Upper lobe of right lung (tissue), 1 donor: Measurements from ENCODE around the gene SLC9A8. TPM values are rescaled to one million over a fixed set of nuclear protein-coding genes. Genes with fewer than 3 reads are reported as not detected.
A peak's percentile ranks its signal among the peaks of the same experiment; 100 is the strongest.

Experiments used
- ATAC-seq: fragments of 200-7000 bp; cut with Tn5 transposase; one replicate; pipeline ENCODE4 v1.9.1; 2020; ENCODE audit warnings: mild to moderate bottlenecking, moderate library complexity
- DNase-seq: peaks from one replicate; pipeline ENCODE4 v3.0.0-alpha.2; 2020
- H3K27ac ChIP-seq: fragments of 200-600 bp; one replicate; pipeline ENCODE4 v1.8.0; 2022
- H3K27me3 ChIP-seq: fragments of 200-600 bp; one replicate; pipeline ENCODE4 v1.8.0; 2022; ENCODE audit warnings: mild to moderate bottlenecking
- H3K36me3 ChIP-seq: fragments of 200-600 bp; one replicate; pipeline ENCODE4 v1.8.0; 2022
- H3K4me1 ChIP-seq: fragments of 200-600 bp; one replicate; pipeline ENCODE4 v1.8.0; 2022
- H3K4me3 ChIP-seq: fragments of 200-600 bp; one replicate; pipeline ENCODE4 v1.8.0; 2022; ENCODE audit warnings: mild to moderate bottlenecking
- H3K9me3 ChIP-seq: fragments of 200-600 bp; one replicate; pipeline ENCODE4 v1.8.0; 2022
- intact Hi-C: fragments of 100-400 bp; cut with DNase I; formaldehyde crosslinking; loops from one replicate; pipeline ENCODE4 v1.11.0; 2022
- total RNA-seq: library from RNA; stranded (reverse); fragmentation: NEBNext Ultra II Directional; extraction: Animal tissue kit (Norgen Biotek cat#: 25700); gene quantifications from one replicate; pipeline ENCODE4 v1.2.1, GENCODE V29; 2021
- TF ChIP-seq, protein P1 (sequence below): fragments of 200-600 bp; IDR thresholded peaks from one replicate; pipeline ENCODE4 v1.8.0; 2022; ENCODE audit warnings: antibody characterized with exemption
- donor health status: DM: no; HTN: yes; CAD: no; lungs with severe emphysema.

Gene SLC9A8
- total RNA-seq, 1 donor from 2014 or later: 15.0 TPM

DNA sequence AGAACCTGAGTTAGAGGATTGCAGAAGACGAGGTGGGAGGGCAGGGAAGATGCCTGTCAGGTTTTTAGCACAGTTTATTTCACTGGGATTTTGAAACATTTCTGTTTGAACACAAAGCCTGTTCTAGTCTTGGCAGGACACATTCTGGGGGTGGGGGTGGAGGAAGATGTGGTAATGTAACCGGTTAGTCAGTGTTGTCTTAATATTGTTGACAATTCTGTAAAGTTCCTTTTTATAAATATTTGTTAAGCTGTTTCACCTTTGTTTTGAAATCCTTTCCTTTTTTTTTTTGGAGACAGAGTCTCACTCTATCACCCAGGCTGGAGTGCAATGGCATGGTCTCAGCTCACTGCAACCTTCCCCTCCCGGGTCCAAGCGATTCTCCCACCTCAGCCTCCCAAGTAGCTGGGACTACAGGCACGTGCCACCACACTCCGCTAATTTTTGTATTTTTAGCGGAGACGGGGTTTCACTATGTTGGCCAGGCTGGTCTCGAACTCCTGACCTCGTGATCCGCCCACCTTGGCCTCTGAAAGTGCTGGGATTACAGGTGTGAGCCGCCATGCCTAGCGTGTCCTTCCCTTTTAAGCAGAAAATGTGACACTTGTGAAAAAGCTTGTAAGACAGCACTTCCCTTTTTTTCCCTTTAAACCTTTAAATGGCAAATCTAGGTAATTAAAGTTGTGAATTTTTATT, 20.2 kb downstream of the SLC9A8 start:
- no peak for DNase-seq
- H3K27ac ChIP-seq: peak overlapping the region; percentile 39
- peak; percentile 72 for ATAC-seq

DNA sequence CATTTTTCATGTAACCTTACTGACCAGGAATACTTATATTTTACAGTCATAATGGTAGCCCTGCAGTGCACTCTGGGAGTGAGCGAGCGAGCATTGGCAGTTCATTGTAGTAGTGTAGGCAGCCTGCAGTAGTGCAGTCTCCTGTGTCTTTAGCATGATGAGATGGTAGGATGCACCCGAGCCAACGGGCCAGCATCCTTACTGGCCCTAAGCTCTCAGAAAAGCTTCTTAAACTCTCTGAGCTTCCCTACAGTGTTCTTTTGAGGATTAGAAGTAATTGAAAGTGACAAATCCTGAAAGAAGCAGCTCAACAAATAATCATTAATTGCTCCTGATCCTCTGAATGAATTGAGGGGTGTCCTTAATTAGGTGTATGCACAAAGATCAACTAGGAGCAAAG, 20.9 kb downstream of the SLC9A8 start:
- Histone ChIP-seq H3K27me3 (no peaks in the 10 kb centered on the region), H3K27ac (no peak overlapping the region), H3K4me1 (peaks cover 15% of the 10 kb centered on the region), H3K36me3 (peaks cover 22% of the 10 kb centered on the region), H3K9me3 (no peaks in the 10 kb centered on the region), H3K4me3 (no peak overlapping the region)
- intact Hi-C loops: no loop called here
- TF ChIP-seq, protein P1, sequence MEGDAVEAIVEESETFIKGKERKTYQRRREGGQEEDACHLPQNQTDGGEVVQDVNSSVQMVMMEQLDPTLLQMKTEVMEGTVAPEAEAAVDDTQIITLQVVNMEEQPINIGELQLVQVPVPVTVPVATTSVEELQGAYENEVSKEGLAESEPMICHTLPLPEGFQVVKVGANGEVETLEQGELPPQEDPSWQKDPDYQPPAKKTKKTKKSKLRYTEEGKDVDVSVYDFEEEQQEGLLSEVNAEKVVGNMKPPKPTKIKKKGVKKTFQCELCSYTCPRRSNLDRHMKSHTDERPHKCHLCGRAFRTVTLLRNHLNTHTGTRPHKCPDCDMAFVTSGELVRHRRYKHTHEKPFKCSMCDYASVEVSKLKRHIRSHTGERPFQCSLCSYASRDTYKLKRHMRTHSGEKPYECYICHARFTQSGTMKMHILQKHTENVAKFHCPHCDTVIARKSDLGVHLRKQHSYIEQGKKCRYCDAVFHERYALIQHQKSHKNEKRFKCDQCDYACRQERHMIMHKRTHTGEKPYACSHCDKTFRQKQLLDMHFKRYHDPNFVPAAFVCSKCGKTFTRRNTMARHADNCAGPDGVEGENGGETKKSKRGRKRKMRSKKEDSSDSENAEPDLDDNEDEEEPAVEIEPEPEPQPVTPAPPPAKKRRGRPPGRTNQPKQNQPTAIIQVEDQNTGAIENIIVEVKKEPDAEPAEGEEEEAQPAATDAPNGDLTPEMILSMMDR: no peak
- no peak for ATAC-seq
- DNase-seq: no peak

More for the DNA sequence above, 20.2 kb downstream of the SLC9A8 start:
- Histone ChIP-seq H3K4me1 (peaks cover 15% of the 10 kb centered on the region), H3K36me3 (peaks cover 22% of the 10 kb centered on the region), H3K27me3 (no peaks in the 10 kb centered on the region), H3K9me3 (no peaks in the 10 kb centered on the region), H3K4me3 (no peak overlapping the region)
- TF ChIP-seq, protein P1: no peak
- intact Hi-C loops: no loop called here

DNA sequence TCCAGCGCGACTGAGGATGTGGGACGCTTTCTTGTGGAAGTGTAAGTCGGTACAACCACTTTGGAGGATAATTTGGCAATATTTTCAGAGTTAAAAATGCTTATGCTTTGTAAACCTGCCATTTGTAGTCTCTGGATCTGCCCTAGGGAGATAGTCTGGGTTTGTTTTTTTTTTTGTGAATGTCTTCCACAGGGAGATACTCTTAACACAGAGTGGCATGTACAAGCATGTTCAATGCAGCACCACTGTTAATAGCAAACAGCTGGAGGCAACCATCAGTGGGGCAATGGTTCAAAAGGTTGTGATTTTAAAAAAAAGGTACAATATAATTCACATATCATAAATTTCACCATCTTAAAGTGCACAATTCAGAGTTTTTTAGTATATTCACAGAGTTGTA, 22.4 kb downstream of the SLC9A8 start:
- Histone ChIP-seq H3K27ac (no peak overlapping the region), H3K4me3 (no peak overlapping the region), H3K27me3 (no peaks in the 10 kb centered on the region), H3K9me3 (no peaks in the 10 kb centered on the region), H3K4me1 (peaks cover 15% of the 10 kb centered on the region), H3K36me3 (peaks cover 18% of the 10 kb centered on the region)
- DNase-seq (no peak), ATAC-seq (no peak)
- TF ChIP-seq, protein P1: no peak
- intact Hi-C loops: no loop called here

DNA sequence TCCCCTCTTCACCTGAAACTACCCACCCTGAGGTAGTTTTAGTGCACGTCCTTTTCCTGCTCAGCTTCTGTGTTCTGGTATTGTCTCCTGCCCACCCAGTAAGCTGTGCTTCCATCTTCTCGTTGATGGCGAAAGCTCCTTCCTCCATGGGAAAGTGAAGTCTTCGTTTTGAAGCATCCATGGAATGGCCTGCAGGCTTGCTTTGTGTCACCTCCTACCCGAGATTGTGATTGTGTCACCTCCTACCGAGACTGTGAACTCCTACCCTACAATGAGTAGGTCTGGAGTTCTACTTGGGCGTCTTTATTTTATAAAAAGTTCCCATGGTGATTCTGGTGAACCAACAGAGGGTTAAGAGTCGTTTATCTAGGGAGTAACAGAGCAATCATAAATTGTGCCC, 25.9 kb downstream of the SLC9A8 start:
- H3K4me1 ChIP-seq: no peaks in the 10 kb centered on the region
- H3K27me3 ChIP-seq: no peaks in the 10 kb centered on the region
- no peak overlapping the region for H3K4me3 ChIP-seq
- no peak for ATAC-seq
- intact Hi-C loops: no loop called here
- no peak for DNase-seq
- peaks cover 4% of the 10 kb centered on the region for H3K36me3 ChIP-seq
- no peak overlapping the region for H3K27ac ChIP-seq
- no peaks in the 10 kb centered on the region for H3K9me3 ChIP-seq
- TF ChIP-seq, protein P1: no peak

DNA sequence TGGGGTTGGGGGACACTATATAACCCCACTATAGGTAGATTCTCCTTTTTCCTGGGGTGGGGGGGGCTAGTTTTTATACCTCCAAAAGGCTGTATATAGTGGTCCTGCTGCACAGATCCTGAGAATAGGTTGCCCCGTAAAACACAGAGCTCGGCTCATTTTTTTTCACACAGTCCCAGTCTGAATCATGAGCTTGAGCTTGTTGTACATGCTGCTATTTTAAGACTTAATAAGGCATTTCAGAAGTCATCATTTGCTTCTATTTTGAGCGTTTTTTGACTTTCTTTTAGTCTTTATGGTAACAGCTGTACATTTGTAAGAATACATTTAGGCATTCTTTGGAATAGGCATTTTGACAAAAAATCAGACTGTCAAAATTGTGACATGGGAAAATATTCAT, 30.5 kb downstream of the SLC9A8 start:
- H3K27me3 ChIP-seq: no peaks in the 10 kb centered on the region
- peaks cover 3% of the 10 kb centered on the region for H3K36me3 ChIP-seq
- no peak overlapping the region for H3K4me3 ChIP-seq
- DNase-seq: no peak
- no peaks in the 10 kb centered on the region for H3K4me1 ChIP-seq
- no peak overlapping the region for H3K27ac ChIP-seq
- intact Hi-C loops: no loop called here
- TF ChIP-seq, protein P1: no peak
- ATAC-seq: no peak
- H3K9me3 ChIP-seq: no peaks in the 10 kb centered on the region
